Posterior vena cava (tissue), 2 donors: ENCODE results near the gene SLC49A3. TPM values are rescaled to one million over a fixed set of nuclear protein-coding genes. Genes with fewer than 3 reads are reported as not detected.
"Not testable (repeated sequence)": the region's sequence is repeated elsewhere in the genome, so short reads cannot be mapped to it uniquely, and the experiment has no call there.

Experiments used
- DNase-seq: peaks from one replicate; pipeline ENCODE4 v3.0.0-alpha.2; 2020; ENCODE audit warnings: low spot score
- intact Hi-C, 2 donors: fragments of 100-400 bp; cut with DNase I; formaldehyde crosslinking; loops; one replicate each; pipeline versions ENCODE4 v1.14.1 to v1.14.2; 2022 to 2023
- total RNA-seq, 2 donors: library from RNA; stranded (reverse); fragmentation: NEBNext Ultra II Directional; extraction: Animal tissue kit (Norgen Biotek cat#: 25700); gene quantifications; one replicate each; pipeline ENCODE4 v1.2.1, GENCODE V29; 2021
- donor health status: DM: yes; HTN: yes; CAD: no.
- donor health status: DM: yes; HTN: yes; CAD: no.

Gene SLC49A3
- total RNA-seq, 2 donors from 2014 or later, result 9.3 to 10.4 TPM

- intact Hi-C loops, result no loop called here
- no peak for DNase-seq
These were observed 39.7 kb downstream of the SLC49A3 start for GRCh38 chr4:649293-649625.

DNA sequence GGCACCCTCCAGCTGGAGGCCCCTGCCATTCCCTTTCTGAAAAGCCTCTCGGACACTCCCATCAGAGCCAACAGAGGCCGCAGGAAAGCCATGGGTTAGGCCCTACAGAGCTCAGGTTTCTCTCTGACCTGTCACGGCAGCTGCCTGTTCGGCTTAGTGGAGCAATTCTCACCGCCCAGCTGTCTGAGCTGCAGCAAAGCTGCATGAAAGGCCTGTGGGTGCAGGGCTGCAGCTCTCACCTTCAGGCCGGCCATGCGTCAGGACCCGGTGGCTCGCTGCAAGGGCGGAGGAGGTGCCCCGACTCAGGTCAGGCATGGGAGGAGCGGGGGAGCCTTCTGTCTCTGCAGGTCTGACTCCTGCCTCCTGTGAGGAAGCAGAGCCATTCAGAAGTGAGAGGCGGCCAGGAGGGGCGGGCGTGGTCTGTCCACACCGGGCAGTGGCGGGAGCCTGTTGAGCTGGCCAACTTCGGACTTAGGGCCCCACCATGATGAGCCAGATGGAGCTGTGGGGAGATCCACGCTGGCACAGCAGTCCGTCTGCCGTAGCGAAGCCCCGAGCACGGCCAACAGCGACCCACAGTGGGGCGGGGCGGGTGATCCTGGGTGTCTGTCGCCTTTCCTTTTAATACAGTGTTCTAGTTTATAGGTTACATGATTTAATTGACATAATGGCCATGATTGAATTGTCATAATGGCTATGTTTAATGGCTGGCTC is 40.2 kb downstream of the SLC49A3 start:
- intact Hi-C loops, result no loop called here
- no peak for DNase-seq

DNA sequence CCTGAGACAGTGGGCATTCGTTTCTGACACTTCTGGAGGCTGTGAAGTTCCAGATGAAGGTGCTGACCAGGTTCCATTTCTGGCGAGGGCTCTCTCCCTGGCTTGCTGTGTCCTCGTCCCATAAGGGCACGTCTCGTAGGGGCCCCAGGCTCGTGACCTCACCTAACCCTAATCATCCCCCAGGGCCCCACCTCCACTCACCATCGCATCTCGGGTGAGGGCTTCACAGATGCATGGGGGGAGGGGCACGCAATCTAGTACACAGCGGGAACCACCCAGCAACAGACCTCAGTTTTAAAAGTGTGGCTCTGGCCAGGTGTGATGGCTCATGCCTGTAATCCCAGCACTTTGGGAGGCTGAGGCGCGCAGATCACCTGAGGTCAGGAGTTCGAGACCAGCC is 41.5 kb downstream of the SLC49A3 start:
- DNase-seq, result no peak
- intact Hi-C loops, result no loop called here

DNA sequence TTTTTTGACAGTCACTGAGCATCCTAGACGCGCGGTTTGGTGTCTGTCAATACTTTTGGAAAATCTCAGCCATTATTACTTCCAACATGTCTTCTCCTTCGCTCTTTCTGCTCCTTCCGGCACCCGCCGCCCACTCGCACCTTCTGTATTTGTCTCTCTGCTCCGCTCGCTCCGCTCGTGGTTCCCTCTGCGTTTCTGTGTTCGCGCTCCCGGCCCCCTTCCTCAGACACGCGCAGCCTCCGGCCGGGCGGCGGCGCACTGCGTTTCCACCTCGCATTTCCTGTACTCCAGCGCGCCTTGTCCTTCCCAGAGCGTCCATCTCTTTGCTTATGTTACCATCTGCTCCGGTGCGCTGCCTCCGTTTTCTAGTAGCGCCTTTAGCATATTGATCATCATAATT is 42.5 kb downstream of the SLC49A3 start:
- DNase-seq, result no peak
- intact Hi-C loops, result no loop called here

GRCh38 chr4:642366-642765 is 46.6 kb downstream of the SLC49A3 start:
- intact Hi-C loops, result not testable (repeated sequence)

GRCh38 chr4:637536-638280 is 51.2 kb downstream of the SLC49A3 start:
- intact Hi-C loops, result no loop called here
- DNase-seq, result peak; percentile 41

More at GRCh38 chr4:642366-642765, 46.6 kb downstream of the SLC49A3 start:
- not testable (repeated sequence) for DNase-seq

DNA sequence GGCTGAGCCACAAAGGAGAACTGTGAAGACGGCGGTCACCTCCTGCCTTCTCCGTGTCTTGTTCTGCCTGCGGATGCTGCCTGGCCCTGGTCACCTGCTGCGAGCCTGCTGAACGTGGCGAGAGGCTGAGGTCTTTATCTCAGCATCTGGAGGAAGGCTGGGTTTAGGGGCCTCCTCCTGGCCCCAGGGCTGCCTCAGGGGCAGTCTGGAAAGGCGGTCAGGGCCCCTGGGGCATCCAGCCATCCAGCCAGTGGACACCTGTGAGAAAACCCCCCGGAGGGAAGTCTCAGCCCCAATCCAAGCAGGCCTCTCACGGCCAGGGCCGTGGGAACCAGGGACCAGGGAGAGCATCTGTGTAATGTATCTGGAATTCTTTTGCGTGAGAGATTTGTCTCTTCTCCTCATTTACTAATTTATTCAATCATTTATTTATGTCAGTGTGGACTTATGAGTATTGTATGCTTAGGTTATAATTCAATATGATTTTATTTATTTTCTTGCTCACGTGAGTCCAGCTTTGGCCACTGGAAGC is 52.3 kb downstream of the SLC49A3 start:
- DNase-seq, result peak; percentile 41
- intact Hi-C loops, result no loop called here

DNA sequence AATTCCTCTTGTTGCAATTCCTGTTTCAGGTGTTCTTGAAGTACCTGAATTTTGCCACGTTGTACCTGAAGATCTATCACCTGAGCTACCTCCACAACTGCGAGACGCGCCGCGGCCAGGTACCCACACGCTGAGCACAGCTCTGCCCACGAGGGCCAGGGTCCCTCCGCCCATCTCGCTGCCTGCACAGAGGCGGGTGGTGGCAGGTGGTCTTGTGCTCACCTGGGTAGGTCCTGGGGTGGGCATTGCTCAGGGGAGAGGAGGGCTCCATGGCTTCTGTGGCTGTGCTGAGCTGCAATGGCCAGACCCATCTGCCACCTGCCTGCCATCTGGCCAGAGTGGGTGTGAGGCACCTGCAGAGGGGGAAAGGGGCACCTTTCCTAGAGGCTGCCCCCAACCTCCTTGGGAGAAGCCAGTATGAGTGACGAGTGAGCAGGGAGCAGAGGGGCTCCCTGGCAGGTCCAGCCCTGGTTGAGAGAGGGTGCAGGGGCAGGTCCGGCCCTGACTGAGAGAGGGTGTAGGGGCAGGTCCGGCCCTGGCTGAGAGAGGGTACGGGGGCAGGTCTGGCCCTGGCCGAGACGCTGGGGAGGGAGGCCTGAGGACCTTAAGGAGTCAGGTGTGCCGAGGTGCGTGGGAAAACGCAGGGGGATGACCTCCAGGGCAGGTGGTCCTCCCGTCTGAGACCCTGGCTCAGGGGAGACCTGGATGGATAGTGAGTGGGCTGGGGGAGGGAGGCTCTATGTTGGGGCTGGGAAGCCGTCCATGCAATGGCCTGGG is 52.9 kb downstream of the SLC49A3 start:
- DNase-seq, result peak; percentile 78
- intact Hi-C loops, result no loop called here

GRCh38 chr4:635066-635835 is 53.7 kb downstream of the SLC49A3 start:
- intact Hi-C loops, result not testable (repeated sequence)
- DNase-seq, result peak; percentile 37

- DNase-seq, result peak; percentile 66
- intact Hi-C loops, result no loop called here
These were observed 54.4 kb downstream of the SLC49A3 start for GRCh38 chr4:634599-634985.

- intact Hi-C loops, result no loop called here
- peak; percentile 75 for DNase-seq
These were observed 54.9 kb downstream of the SLC49A3 start for GRCh38 chr4:633976-634598.

DNA sequence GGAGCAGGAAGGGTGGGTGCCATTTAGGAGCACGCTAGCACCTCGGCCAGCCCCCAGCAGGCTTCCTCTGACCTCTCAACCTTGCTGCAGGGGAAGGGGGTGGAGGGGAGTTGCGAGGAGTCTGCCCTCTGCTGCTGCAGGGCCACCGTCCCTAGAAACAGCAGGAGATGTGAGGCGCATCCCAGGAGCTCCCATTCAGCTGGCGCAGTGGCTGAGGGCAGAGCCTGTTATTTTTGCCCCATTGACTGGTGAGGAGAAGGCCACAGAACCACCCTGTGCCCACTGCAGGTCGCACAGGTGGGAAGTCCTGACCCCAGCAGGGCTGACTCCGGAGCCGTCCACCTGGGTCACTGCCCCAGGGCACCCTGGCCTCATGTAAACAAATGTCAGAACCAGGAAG is 55.5 kb downstream of the SLC49A3 start:
- intact Hi-C loops, result no loop called here
- peak; percentile 20 for DNase-seq

GRCh38 chr4:632926-633325 is 56.0 kb downstream of the SLC49A3 start:
- intact Hi-C loops, result no loop called here
- DNase-seq, result peak; percentile 15

DNA sequence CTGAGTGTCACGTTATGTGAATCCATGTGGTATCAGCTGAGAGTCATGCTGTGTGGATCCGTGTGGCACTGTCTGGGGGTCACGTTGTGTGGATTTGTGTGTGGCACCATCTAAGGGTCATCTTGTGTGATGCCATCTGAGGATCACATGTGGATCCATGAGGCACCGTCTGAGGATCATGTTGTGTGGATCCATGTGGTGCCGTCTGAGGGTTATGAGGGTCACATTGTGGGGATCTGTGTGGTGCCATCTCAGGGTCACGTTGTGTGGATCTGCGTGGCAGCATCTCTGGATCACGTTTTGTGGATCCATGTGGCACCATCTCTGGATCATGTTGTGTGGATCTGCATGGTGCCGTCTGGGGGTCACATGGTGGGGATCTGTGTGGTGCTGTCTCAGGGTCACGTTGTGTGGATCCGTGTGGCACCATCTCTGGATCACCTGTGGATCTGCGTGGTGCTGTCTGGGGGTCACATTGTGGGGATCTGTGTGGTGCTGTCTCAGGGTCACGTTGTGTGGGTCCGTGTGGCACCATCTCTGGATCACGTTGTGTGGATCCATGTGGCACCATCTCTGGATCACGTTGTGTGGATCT is 56.7 kb downstream of the SLC49A3 start:
- DNase-seq, result peak; percentile 46
- intact Hi-C loops, result no loop called here

Other genes starting within 250 kb of the SLC49A3 start
- 10 to 100 TPM; 17.4 to 20.4 TPM for gene ZNF721, start 190.0 kb downstream of the SLC49A3 start, total RNA-seq
- gene PIGG, start 189.9 kb downstream of the SLC49A3 start, total RNA-seq, result 10 to 100 TPM; 32.7 to 42.8 TPM
- gene TMEM271, start 112.9 kb downstream of the SLC49A3 start, total RNA-seq, result not detected
- gene PDE6B, start 63.6 kb downstream of the SLC49A3 start, total RNA-seq, result 1 to 10 TPM; 1.4 to 3.7 TPM
- gene ATP5ME, start 14.9 kb downstream of the SLC49A3 start, total RNA-seq, result 100 to 1,000 TPM; 180 to 237 TPM
- gene MYL5, start 14.6 kb downstream of the SLC49A3 start, total RNA-seq, result 10 to 100 TPM in 1 of 2 donors, 1 to 10 TPM in 1; 7.9 to 12.4 TPM
- gene PCGF3, start 16.7 kb upstream of the SLC49A3 start, total RNA-seq, result 10 to 100 TPM; 25.6 to 35.8 TPM
- gene CPLX1, start 137.0 kb upstream of the SLC49A3 start, total RNA-seq, result 1 to 10 TPM; 2.5 to 5.1 TPM
- 10 to 100 TPM; 63.5 to 73.5 TPM for gene GAK, start 243.2 kb upstream of the SLC49A3 start, total RNA-seq
- gene TMEM175, start 243.3 kb upstream of the SLC49A3 start, total RNA-seq, result 10 to 100 TPM; 15.3 to 16.4 TPM